Stimulated activated memory B cell treated with anti-CD40 and anti-IgM and Interleukin-4, amounts not matched to agents 10 μg/mL and 1 μg/mL and 100 μg/mL, for 72 hours (primary cell): Measurements from ENCODE around the gene CNTN4.

Experiments
- ATAC-seq: fragments of 150-1000 bp; cut with Tn5 transposase; 2 replicates; pipeline ENCODE4 v1.10.0; 2021
- H3K27ac Mint-ChIP-seq: one replicate; pipeline ENCODE4 v1.8.0; 2022; ENCODE audit warnings: mild to moderate bottlenecking, mixed read lengths
- H3K27me3 Mint-ChIP-seq: one replicate; pipeline ENCODE4 v1.8.0; 2022; ENCODE audit warnings: mixed read lengths
- H3K36me3 Mint-ChIP-seq: one replicate; pipeline ENCODE4 v1.8.0; 2022; ENCODE audit warnings: mixed read lengths
- H3K4me1 Mint-ChIP-seq: one replicate; pipeline ENCODE4 v1.8.0; 2022; ENCODE audit warnings: mixed read lengths
- H3K4me3 Mint-ChIP-seq: one replicate; pipeline ENCODE4 v1.8.0; 2022; ENCODE audit warnings: mild to moderate bottlenecking, moderate library complexity, mixed read lengths
- H3K9me3 Mint-ChIP-seq: one replicate; pipeline ENCODE4 v1.8.0; 2022; ENCODE audit warnings: mixed read lengths

Gene CNTN4

GRCh38 chr3:2873986-2874385 is 775.3 kb downstream of the CNTN4 start:
- ATAC-seq: no peak
- H3K36me3 Mint-ChIP-seq: no peaks in the 10 kb centered on the region
- H3K27ac Mint-ChIP-seq: no peak overlapping the region
- H3K27me3 Mint-ChIP-seq: no peaks in the 10 kb centered on the region
- peaks cover 1% of the 10 kb centered on the region for H3K9me3 Mint-ChIP-seq
- no peaks in the 10 kb centered on the region for H3K4me1 Mint-ChIP-seq
- H3K4me3 Mint-ChIP-seq: no peak overlapping the region

GRCh38 chr3:2875699-2876098 is 777.0 kb downstream of the CNTN4 start:
- H3K4me1 Mint-ChIP-seq: no peaks in the 10 kb centered on the region
- H3K4me3 Mint-ChIP-seq: no peak overlapping the region
- H3K9me3 Mint-ChIP-seq: peaks cover 2% of the 10 kb centered on the region
- H3K27me3 Mint-ChIP-seq: no peaks in the 10 kb centered on the region
- H3K27ac Mint-ChIP-seq: no peak overlapping the region
- no peak for ATAC-seq
- H3K36me3 Mint-ChIP-seq: no peaks in the 10 kb centered on the region

- peaks cover 2% of the 10 kb centered on the region for H3K9me3 Mint-ChIP-seq
- ATAC-seq: no peak
- no peaks in the 10 kb centered on the region for H3K27me3 Mint-ChIP-seq
- no peak overlapping the region for H3K27ac Mint-ChIP-seq
- H3K4me1 Mint-ChIP-seq: no peaks in the 10 kb centered on the region
- H3K4me3 Mint-ChIP-seq: no peak overlapping the region
- no peaks in the 10 kb centered on the region for H3K36me3 Mint-ChIP-seq
These were observed 777.7 kb downstream of the CNTN4 start for GRCh38 chr3:2876362-2876761.

GRCh38 chr3:2879023-2879422 is 780.4 kb downstream of the CNTN4 start:
- Mint-ChIP-seq H3K36me3 (no peaks in the 10 kb centered on the region), H3K4me1 (no peaks in the 10 kb centered on the region), H3K4me3 (no peak overlapping the region), H3K9me3 (peaks cover 2% of the 10 kb centered on the region), H3K27me3 (no peaks in the 10 kb centered on the region), H3K27ac (no peak overlapping the region)
- no peak for ATAC-seq

GRCh38 chr3:2879587-2879986 is 780.9 kb downstream of the CNTN4 start:
- Mint-ChIP-seq H3K27me3 (no peaks in the 10 kb centered on the region), H3K9me3 (peaks cover 2% of the 10 kb centered on the region), H3K4me1 (no peaks in the 10 kb centered on the region), H3K36me3 (no peaks in the 10 kb centered on the region), H3K27ac (no peak overlapping the region), H3K4me3 (no peak overlapping the region)
- ATAC-seq: no peak

- no peaks in the 10 kb centered on the region for H3K4me1 Mint-ChIP-seq
- no peaks in the 10 kb centered on the region for H3K27me3 Mint-ChIP-seq
- no peak overlapping the region for H3K4me3 Mint-ChIP-seq
- no peak overlapping the region for H3K27ac Mint-ChIP-seq
- ATAC-seq: no peak
- H3K9me3 Mint-ChIP-seq: peaks cover 2% of the 10 kb centered on the region
- no peaks in the 10 kb centered on the region for H3K36me3 Mint-ChIP-seq
These were observed 781.6 kb downstream of the CNTN4 start for GRCh38 chr3:2880218-2880756.

- peaks cover 2% of the 10 kb centered on the region for H3K9me3 Mint-ChIP-seq
- H3K4me3 Mint-ChIP-seq: no peak overlapping the region
- no peaks in the 10 kb centered on the region for H3K36me3 Mint-ChIP-seq
- no peaks in the 10 kb centered on the region for H3K27me3 Mint-ChIP-seq
- no peaks in the 10 kb centered on the region for H3K4me1 Mint-ChIP-seq
- ATAC-seq: no peak
- H3K27ac Mint-ChIP-seq: no peak overlapping the region
These were observed 784.6 kb downstream of the CNTN4 start for GRCh38 chr3:2883283-2883682.

GRCh38 chr3:2888592-2888991 is 789.9 kb downstream of the CNTN4 start:
- no peaks in the 10 kb centered on the region for H3K4me1 Mint-ChIP-seq
- no peak overlapping the region for H3K27ac Mint-ChIP-seq

GRCh38 chr3:2889736-2890135 is 791.1 kb downstream of the CNTN4 start:
- Mint-ChIP-seq H3K4me1 (no peaks in the 10 kb centered on the region), H3K9me3 (no peaks in the 10 kb centered on the region), H3K27ac (no peak overlapping the region), H3K4me3 (no peak overlapping the region), H3K27me3 (no peaks in the 10 kb centered on the region), H3K36me3 (no peaks in the 10 kb centered on the region)
- no peak for ATAC-seq

More at GRCh38 chr3:2888592-2888991, 789.9 kb downstream of the CNTN4 start:
- no peaks in the 10 kb centered on the region for H3K9me3 Mint-ChIP-seq
- ATAC-seq: no peak
- H3K27me3 Mint-ChIP-seq: no peaks in the 10 kb centered on the region
- no peaks in the 10 kb centered on the region for H3K36me3 Mint-ChIP-seq
- no peak overlapping the region for H3K4me3 Mint-ChIP-seq

- no peaks in the 10 kb centered on the region for H3K9me3 Mint-ChIP-seq
- H3K27ac Mint-ChIP-seq: no peak overlapping the region
- no peaks in the 10 kb centered on the region for H3K36me3 Mint-ChIP-seq
- no peak for ATAC-seq
- no peaks in the 10 kb centered on the region for H3K4me1 Mint-ChIP-seq
- H3K27me3 Mint-ChIP-seq: no peaks in the 10 kb centered on the region
- no peak overlapping the region for H3K4me3 Mint-ChIP-seq
These were observed 797.8 kb downstream of the CNTN4 start for GRCh38 chr3:2896308-2896939.

- no peak for ATAC-seq
- Mint-ChIP-seq H3K36me3 (no peaks in the 10 kb centered on the region), H3K9me3 (no peaks in the 10 kb centered on the region), H3K27me3 (no peaks in the 10 kb centered on the region), H3K27ac (no peak overlapping the region), H3K4me3 (no peak overlapping the region), H3K4me1 (no peaks in the 10 kb centered on the region)
These were observed 799.2 kb downstream of the CNTN4 start for GRCh38 chr3:2897821-2898220.

GRCh38 chr3:2898591-2899353 is 800.1 kb downstream of the CNTN4 start:
- no peak for ATAC-seq
- Mint-ChIP-seq H3K27me3 (no peaks in the 10 kb centered on the region), H3K4me3 (no peak overlapping the region), H3K27ac (no peak overlapping the region), H3K9me3 (no peaks in the 10 kb centered on the region), H3K36me3 (no peaks in the 10 kb centered on the region), H3K4me1 (no peaks in the 10 kb centered on the region)

GRCh38 chr3:2904054-2904453 is 805.4 kb downstream of the CNTN4 start:
- Mint-ChIP-seq H3K9me3 (no peaks in the 10 kb centered on the region), H3K27ac (no peak overlapping the region), H3K4me1 (no peaks in the 10 kb centered on the region), H3K27me3 (no peaks in the 10 kb centered on the region), H3K4me3 (no peak overlapping the region), H3K36me3 (no peaks in the 10 kb centered on the region)
- ATAC-seq: no peak

- H3K27me3 Mint-ChIP-seq: peaks cover 9% of the 10 kb centered on the region
- no peak overlapping the region for H3K4me3 Mint-ChIP-seq
- ATAC-seq: peak; percentile 18
- H3K9me3 Mint-ChIP-seq: no peaks in the 10 kb centered on the region
- no peak overlapping the region for H3K27ac Mint-ChIP-seq
- H3K36me3 Mint-ChIP-seq: no peaks in the 10 kb centered on the region
- no peaks in the 10 kb centered on the region for H3K4me1 Mint-ChIP-seq
These were observed 810.2 kb downstream of the CNTN4 start for GRCh38 chr3:2908693-2909351.

- Mint-ChIP-seq H3K9me3 (no peaks in the 10 kb centered on the region), H3K27me3 (peaks cover 9% of the 10 kb centered on the region), H3K27ac (no peak overlapping the region), H3K4me3 (no peak overlapping the region), H3K36me3 (no peaks in the 10 kb centered on the region), H3K4me1 (no peaks in the 10 kb centered on the region)
- ATAC-seq: peak; percentile 57
These were observed 812.3 kb downstream of the CNTN4 start for GRCh38 chr3:2910997-2911396.
